Stomach (tissue), 4 donors: ENCODE data around the gene SLC33A1.

ENCODE experiments used
- CTCF ChIP-seq, 7 experiments: fragments of 450-650 bp in 4 of 7; fragments of 200-600 bp in 3 of 7; sonication (generic) in 3 of 7; IDR thresholded peaks; one replicate each; pipeline ENCODE4 v1.5.1; 2016 to 2019; ENCODE audit warnings: antibody characterized with exemption in 7 of 7, control low read depth in 2 of 7, mild to moderate bottlenecking in 1 of 7
- EP300 ChIP-seq: sonication (generic); formaldehyde crosslinking; IDR thresholded peaks from one replicate; pipeline ENCODE4 v1.6.1; 2017; ENCODE audit warnings: antibody characterized with exemption
- POLR2A ChIP-seq, 4 donors: fragments of 450-650 bp; IDR thresholded peaks; one replicate each; pipeline ENCODE4 v1.6.1; 2016; ENCODE audit warnings: antibody characterized with exemption in 4 of 4, control low read depth in 2 of 4, mild to moderate bottlenecking in 1 of 4, moderate library complexity in 1 of 4
- POLR2AphosphoS5 ChIP-seq, 3 donors: sonication (generic); formaldehyde crosslinking; IDR thresholded peaks; one replicate each; pipeline ENCODE4 v1.6.1; 2016; ENCODE audit warnings: antibody characterized with exemption in 3 of 3

GRCh38 chr3:155790272-155790925 lies 63.8 kb downstream of the SLC33A1 start:
- TF ChIP-seq CTCF (IDR thresholded peaks at IDR 0.05) (no peak), POLR2A (IDR thresholded peaks at IDR 0.05) (no peak), POLR2AphosphoS5 (IDR thresholded peaks at IDR 0.05) (no peak), EP300 (no peak)
